ENCODE results near the gene RPL10. TPM values are rescaled to one million over a fixed set of nuclear protein-coding genes. Genes with fewer than 3 reads are reported as not detected.

Gene RPL10
- total and polyA plus RNA-seq, 2 of the 13 experiments (the other 11 are each of a cell fraction or from before 2014, with no cell fraction given) = 2,381 to 4,713 TPM

GRCh38 chrX:154443992-154444754 is 46.0 kb downstream of the RPL10 start, which contains the start of gene FAM50A (continued):
- TF ChIP-seq ZNF687 (CRISPR knock-in tag; IDR thresholded peaks at IDR 0.05) = peak; percentile 76
- TF ChIP-seq TBL1XR1 (IDR thresholded peaks at IDR 0.05; ENCODE audit: borderline replicate concordance, low read length, partially characterized antibody) = no peak
- TF ChIP-seq ZFY (CRISPR knock-in tag; IDR thresholded peaks at IDR 0.05) = peak; percentile 71
- TF ChIP-seq ZFX (CRISPR knock-in tag; IDR thresholded peaks at IDR 0.05; ENCODE audit: low read depth) = peak; percentile 63
- TF ChIP-seq ZNF629 (CRISPR knock-in tag; conservative IDR thresholded peaks at IDR 0.05) = peak; percentile 73
- no peak for TF ChIP-seq ZNF839 (CRISPR knock-in tag; IDR thresholded peaks at IDR 0.05; ENCODE audit: borderline replicate concordance)
- TF ChIP-seq ZNF256 (CRISPR knock-in tag; conservative IDR thresholded peaks at IDR 0.05) = no peak
- no peak for TF ChIP-seq ZNF747 (CRISPR knock-in tag; IDR thresholded peaks at IDR 0.05; ENCODE audit: borderline replicate concordance)
- no peak for TF ChIP-seq ZBTB25 (CRISPR knock-in tag; IDR thresholded peaks at IDR 0.05)
- peak; percentile 13; the same call in 1 of the 2 replicates for TF ChIP-seq ARID4A (CRISPR knock-in tag; IDR thresholded peaks at IDR 0.05; ENCODE audit: borderline replicate concordance)
- TF ChIP-seq ARNT2 (CRISPR knock-in tag; IDR thresholded peaks at IDR 0.05; ENCODE audit: low read depth) = peak; percentile 37; the same call in 1 of the 2 replicates
- no peak for TF ChIP-seq ZNF160 (CRISPR knock-in tag; IDR thresholded peaks at IDR 0.05)
- no peak for TF ChIP-seq MAZ (IDR thresholded peaks at IDR 0.05; ENCODE audit: borderline replicate concordance, low read depth, low read length)
- TF ChIP-seq MAZ (CRISPR knock-in tag; IDR thresholded peaks at IDR 0.05; ENCODE audit: low read depth) = 0 out of 2 replicates have a peak, but pooled peaks have one; percentile 26
- 0 out of 2 replicates have a peak, but pooled peaks have one; percentile 40 for TF ChIP-seq ZNF772 (CRISPR knock-in tag; IDR thresholded peaks at IDR 0.05)
- no peak for TF ChIP-seq PHB2 (IDR thresholded peaks at IDR 0.05; ENCODE audit: partially characterized antibody)
- peak; percentile 61; the same call in 1 of the 2 replicates for TF ChIP-seq TFAP4 (IDR thresholded peaks at IDR 0.05; ENCODE audit: borderline replicate concordance, low read depth)
- no peak for TF ChIP-seq EHMT2 (IDR thresholded peaks at IDR 0.05; ENCODE audit: borderline replicate concordance, low read depth, low read length)
- TF ChIP-seq HOXA3 (CRISPR knock-in tag; IDR thresholded peaks at IDR 0.05) = 0 out of 2 replicates have a peak, but pooled peaks have one; percentile 8

Measured in HepG2 (cell line).